ENCODE measurements around the gene ST3GAL6.
A peak's percentile ranks its signal among the peaks of the same experiment; 100 is the strongest.
"Not testable (repeated sequence)": the region's sequence is repeated elsewhere in the genome, so short reads cannot be mapped to it uniquely, and the experiment has no call there.

The ST3GAL6 gene

DNA sequence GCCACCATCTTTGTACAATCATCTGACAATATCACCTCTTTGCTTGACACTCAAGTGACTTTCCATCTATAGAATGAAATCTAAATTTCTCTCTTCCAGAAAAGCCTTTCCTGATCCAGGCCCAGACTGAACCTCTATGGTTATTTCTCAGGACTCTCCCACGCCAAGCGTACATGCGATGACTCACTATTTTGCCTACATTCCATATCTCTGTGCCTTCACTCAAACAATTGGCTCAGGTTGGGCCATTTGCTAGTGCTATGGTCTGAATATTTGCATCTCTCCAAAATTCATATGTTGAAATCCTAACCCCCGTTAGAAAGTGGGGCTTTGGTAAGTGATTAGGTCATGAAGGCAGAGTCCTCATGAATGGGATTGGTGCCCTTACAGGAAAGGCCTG, 43.9 kb downstream of the ST3GAL6 start:
- DNase-seq: peak; percentile 11 to 49

- DNase-seq: peak; percentile 51 to 85
Observed at GRCh38 chr3:98807561-98807960, 44.4 kb downstream of the ST3GAL6 start.

DNA sequence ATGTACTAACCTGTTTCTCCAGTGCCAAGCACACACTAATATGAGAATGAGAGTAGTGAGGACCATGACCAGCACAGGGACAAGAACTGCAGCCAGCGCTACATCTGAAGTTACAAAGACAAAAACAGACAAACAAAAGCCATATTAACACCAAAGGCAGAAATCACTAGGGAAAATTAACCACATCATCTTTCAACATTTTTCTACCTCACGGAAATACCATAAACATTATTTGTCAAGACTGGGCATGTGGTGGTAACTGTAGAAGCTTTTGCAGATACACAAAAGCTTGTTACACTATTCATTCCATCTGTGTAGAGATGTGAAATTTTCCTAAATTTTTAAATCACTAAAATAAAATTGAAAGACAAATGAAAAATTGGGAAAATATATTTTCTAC, 44.9 kb downstream of the ST3GAL6 start:
- peak; percentile 14 to 31 for DNase-seq

GRCh38 chr3:98809557-98809956, 46.4 kb downstream of the ST3GAL6 start:
- peak; percentile 90 to 98 for DNase-seq

DNA sequence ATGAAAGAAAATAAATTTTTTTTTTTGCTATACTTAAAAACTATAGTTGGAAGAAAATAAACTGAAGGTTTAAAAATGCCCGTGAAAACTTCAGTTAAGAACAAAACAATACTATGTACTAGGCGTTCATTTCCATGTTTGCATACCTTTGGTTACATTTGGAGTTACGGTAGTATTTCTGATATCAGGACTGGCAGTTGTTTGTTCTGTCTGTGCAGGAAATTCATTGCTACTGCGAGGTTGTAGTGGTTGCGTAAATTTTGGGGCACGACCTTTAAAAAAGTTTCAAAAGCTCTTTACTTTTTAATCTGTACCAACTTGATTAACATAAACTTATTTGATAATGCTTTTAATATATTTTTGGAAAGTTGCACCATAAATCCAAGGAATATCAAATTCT, 47.9 kb downstream of the ST3GAL6 start:
- DNase-seq: peak in 1 of 2 donors; percentile 18

DNA sequence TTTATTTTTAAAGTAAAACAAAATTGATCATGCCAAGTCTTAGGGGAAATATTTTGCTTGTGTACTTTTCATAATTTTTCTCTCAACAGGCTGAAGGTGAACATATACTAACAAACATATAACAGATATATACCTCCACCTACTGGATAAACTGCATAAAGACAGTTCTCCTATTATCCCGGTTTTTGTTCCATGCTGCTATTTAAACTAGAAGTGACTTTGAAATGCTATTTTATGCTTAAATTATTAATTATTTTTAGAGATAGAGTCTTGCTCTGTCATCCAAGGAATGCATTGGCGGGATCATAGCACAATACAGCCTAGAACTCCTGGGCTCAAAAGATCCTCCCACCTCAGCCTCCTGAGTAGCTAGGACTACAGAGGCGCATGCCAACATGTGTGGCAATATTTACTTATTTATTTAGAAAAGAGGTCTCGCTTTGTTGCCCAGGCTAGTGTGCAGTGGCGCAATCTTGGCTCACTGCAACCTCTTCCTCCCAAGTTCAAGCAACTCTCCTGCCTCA, 49.8 kb downstream of the ST3GAL6 start:
- peak; percentile 46 to 69 for DNase-seq

- DNase-seq: no peak
Observed at GRCh38 chr3:98814817-98815420, 51.8 kb downstream of the ST3GAL6 start.

DNA sequence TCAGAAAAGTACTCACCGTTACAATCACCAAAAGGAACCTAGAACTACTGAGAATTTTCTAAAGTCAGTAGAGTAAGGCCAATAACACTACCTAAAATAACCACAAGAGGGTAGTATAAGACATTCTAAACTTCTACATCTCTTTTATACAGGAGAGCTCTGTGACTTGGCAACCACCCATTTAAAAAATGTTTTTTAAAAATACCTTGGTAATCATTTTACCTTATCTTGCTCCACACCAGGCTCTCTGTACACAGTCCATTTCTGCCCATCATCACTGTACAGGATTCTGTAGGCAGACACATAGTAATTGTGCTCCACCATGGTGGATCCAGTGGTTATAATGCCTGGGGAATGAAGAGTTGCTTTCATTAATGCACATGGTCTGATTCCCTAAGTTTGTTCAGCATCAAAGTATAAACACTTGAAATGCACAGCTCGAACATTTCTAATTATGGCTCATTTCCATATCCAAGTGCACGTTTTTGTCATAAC, 54.5 kb downstream of the ST3GAL6 start:
- DNase-seq: peak; percentile 24 to 85

DNA sequence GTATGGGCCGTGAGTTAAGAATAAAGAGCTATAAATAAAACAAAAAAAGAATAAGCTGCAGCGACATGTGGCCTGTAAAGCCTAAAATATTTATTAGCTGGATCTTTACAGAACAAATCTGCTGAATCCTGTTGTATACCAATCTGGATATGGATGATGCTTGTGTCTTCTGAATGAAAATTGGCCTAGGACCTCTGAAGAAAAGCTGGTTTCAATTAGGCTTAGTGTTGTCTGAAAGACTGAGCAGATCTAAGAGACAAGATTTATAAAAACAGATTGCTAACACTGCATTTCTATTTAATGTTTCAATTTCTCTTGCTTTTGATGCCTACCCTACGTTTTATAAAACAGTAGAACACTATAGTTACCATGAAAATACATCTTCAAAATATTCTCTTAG, 57.9 kb downstream of the ST3GAL6 start:
- no peak for DNase-seq

GRCh38 chr3:98823791-98824190, 60.7 kb downstream of the ST3GAL6 start:
- no peak for DNase-seq

DNA sequence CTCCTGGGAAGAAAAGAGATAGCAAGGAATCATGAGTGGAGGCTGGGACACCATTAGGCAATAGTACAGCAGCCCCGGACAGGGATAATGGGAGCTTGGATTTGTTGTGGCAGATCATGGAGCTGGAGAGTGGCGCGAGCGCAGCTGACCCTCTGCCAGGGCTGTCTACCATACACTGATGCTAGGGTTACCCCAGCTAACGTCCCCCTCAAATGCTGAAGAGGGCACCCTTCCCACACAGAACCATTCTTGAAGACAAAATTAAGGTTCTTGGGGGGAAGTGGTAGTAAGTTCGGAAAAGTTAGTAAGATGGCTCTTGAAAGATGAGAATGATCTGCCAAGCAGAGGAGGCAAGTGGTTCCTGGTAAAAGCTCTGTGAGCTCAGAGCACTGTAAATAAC, 61.1 kb downstream of the ST3GAL6 start:
- no peak for DNase-seq

GRCh38 chr3:98826126-98826525, 63.0 kb downstream of the ST3GAL6 start:
- no peak for DNase-seq

DNA sequence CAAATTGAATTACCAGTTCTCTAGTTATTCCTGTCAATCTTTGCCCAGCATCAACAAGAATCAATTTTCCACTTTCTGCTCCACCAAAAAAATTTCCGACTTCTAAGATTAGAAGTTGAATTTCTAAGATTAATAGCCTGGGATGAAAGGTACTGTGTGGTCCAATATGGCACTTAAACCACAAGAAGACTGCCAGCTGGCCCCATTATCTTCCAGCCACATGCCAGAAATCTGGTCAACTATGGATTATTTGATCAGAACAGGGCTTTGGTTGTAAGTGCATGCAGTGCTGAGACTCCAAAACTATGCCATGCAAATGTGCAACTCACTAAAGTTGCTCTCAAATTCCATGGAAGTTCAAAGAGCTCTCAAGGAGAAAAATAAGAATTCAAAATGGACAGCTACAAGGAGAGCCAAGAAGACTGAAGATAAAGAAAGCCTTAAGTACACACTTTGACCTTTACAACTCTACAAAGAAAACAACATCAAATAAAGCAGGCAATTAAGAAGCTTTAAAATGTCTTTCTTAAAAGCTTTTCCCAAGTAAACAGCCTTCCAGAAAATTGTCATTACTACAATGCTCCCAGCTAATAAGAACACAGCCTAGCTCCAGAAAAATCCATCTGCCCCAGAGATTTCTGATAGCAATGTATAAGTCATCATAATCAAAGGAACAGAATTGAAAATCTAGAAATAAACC, 64.2 kb downstream of the ST3GAL6 start:
- no peak for DNase-seq

- DNase-seq: no peak
Observed at GRCh38 chr3:98829246-98829832, 66.2 kb downstream of the ST3GAL6 start.

DNA sequence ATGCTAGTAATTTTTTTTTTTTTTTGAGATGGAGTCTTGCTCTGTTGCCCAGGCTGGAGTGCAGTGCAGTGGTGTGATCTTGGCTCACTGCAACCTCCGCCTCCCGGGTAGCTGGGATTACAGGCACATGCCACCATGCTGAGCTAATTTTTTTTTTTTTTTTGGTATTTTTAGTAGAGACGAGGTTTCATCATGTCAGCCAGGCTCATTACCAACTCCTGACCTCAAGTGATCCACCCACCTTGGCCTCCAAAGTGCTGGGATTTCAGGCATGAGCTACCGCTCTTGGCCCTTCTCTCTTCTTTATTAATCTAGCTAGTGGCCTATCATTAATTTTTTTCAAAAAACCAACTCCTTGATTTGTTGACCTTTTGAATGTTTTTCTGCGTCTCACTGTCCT, 67.9 kb downstream of the ST3GAL6 start:
- DNase-seq: not testable (repeated sequence)

GRCh38 chr3:98839846-98840245, 76.7 kb downstream of the ST3GAL6 start:
- no peak for DNase-seq

- no peak for DNase-seq
Observed at GRCh38 chr3:98843266-98843959, 80.3 kb downstream of the ST3GAL6 start.

All from inflammatory macrophage treated with lipopolysaccharide for 1 hour (primary cell).